ENCODE results near the gene HSF2. TPM values are rescaled to one million over a fixed set of nuclear protein-coding genes. Genes with fewer than 3 reads are reported as not detected.
A peak's percentile ranks its signal among the peaks of the same experiment; 100 is the strongest.

HSF2 gene
- total and polyA plus RNA-seq, 2 of the 13 experiments (the other 11 are each of a cell fraction or from before 2014, with no cell fraction given), result 24.8 to 26.4 TPM

- no TSS peak for BruUV-seq (replicated peaks)
- Histone ChIP-seq H3K36me3 (replicated peaks in 1 of 2; ENCODE audit: control insufficient read depth in 1 of 2, insufficient read depth in 2 of 2, low read length in 2 of 2) (no peaks in the 10 kb centered on the region; a peak in 1 of 5 replicates), H3K9me3 (ENCODE audit: low read length) (no peaks in the 10 kb centered on the region), H2AFZ (ENCODE audit: low read length) (no peak overlapping the region), H3K27ac (ENCODE audit: extremely low read length, insufficient read depth, low read length) (peak overlapping the region; percentile 88), H3K9ac (ENCODE audit: insufficient read depth, low read depth, low read length) (peak overlapping the region; percentile 96), H3K4me1 (ENCODE audit: insufficient read depth, low read length) (peaks cover 37% of the 10 kb centered on the region), H3K27me3 (ENCODE audit: control insufficient read depth in 1 of 2, insufficient read depth in 2 of 2, low read length in 2 of 2) (peaks cover 0 to 2% of the 10 kb centered on the region in 2 experiments; a peak in 1 of 5 replicates), H3K79me2 (ENCODE audit: insufficient read depth, low read length) (peaks cover 56% of the 10 kb centered on the region), H4K20me1 (ENCODE audit: insufficient read depth, low read length) (peaks cover 6% of the 10 kb centered on the region; the same call in 1 of the 2 replicates), H3K4me3 (replicated peaks in 1 of 3; ENCODE audit: insufficient read depth in 1 of 3, low read depth in 2 of 3, low read length in 3 of 3) (peak overlapping the region; percentile 65 to 100 (median 97)), H3K4me2 (ENCODE audit: low read depth, low read length) (peak overlapping the region; percentile 79)
- under 1% methylated on average over 20 of the region's 20 CpGs for WGBS (ENCODE audit: low lambda C conversion rate)
- intact Hi-C loops (cut with micrococcal nuclease; ENCODE audit: unreplicated experiment) (no loop called here), in situ Hi-C loops (cut with HindIII; ENCODE audit: extremely low pct_ligation_motif_present, low pct_unique_long_range_greater_than_20kb) (no loop called here)
- ATAC-seq (peak; percentile 57), DNase-seq (ENCODE audit: low spot score) (peak; percentile 4), FAIRE-seq (no peak)
- CTCF ChIA-PET (ENCODE audit: low intra/inter-chr PET ratio, low total read pairs), result no interaction called here
- POLR2A ChIA-PET, result interaction anchor here (1.4 to 1.5 kb wide), 3 partner anchors 12 to 389 kb away, joined by 4 to 10 read pairs (median 4); partner anchors contain the start of genes SERINC1 and SMPDL3A
- no peak for TF ChIP-seq DMAP1 (CRISPR knock-in tag; IDR thresholded peaks at IDR 0.05)
- peak; percentile 32; the same call in 1 of the 2 replicates for TF ChIP-seq ZFAT (CRISPR knock-in tag; conservative IDR thresholded peaks at IDR 0.05)
- 0 out of 2 replicates have a peak, but pooled peaks have one; percentile 14 for TF ChIP-seq ZNF563 (CRISPR knock-in tag; IDR thresholded peaks at IDR 0.05)
- TF ChIP-seq ZNF451 (CRISPR knock-in tag; IDR thresholded peaks at IDR 0.05), result no peak
- no peak for TF ChIP-seq FOXP1 (IDR thresholded peaks at IDR 0.05)
- TF ChIP-seq FOXP1 (CRISPR knock-in tag; IDR thresholded peaks at IDR 0.05), result no peak
- peak; percentile 2 for TF ChIP-seq ASH2L (IDR thresholded peaks at IDR 0.05; ENCODE audit: insufficient read length, low read depth, low read length)
- TF ChIP-seq RBM22 (optimal IDR thresholded peaks at IDR 0.05; ENCODE audit: low read length), result no peak
- no peak for TF ChIP-seq TBP (CRISPR knock-in tag; IDR thresholded peaks at IDR 0.05)
- no peak for TF ChIP-seq MED8 (CRISPR knock-in tag; IDR thresholded peaks at IDR 0.05; ENCODE audit: insufficient replicate concordance)
- TF ChIP-seq MIER2 (CRISPR knock-in tag; IDR thresholded peaks at IDR 0.05), result no peak
- no peak for TF ChIP-seq FOSL1 (CRISPR knock-in tag; IDR thresholded peaks at IDR 0.05; ENCODE audit: borderline replicate concordance)
- no peak for TF ChIP-seq ZNF615 (CRISPR knock-in tag; IDR thresholded peaks at IDR 0.05; ENCODE audit: borderline replicate concordance)
- 0 out of 2 replicates have a peak, but pooled peaks have one; percentile 59 for TF ChIP-seq ZFP82 (CRISPR knock-in tag; IDR thresholded peaks at IDR 0.05; ENCODE audit: borderline replicate concordance)
- TF ChIP-seq ZNF788 (CRISPR knock-in tag; IDR thresholded peaks at IDR 0.05; ENCODE audit: borderline replicate concordance), result no peak
- 0 out of 2 replicates have a peak, but pooled peaks have one; percentile 12 for TF ChIP-seq BATF2 (CRISPR knock-in tag; IDR thresholded peaks at IDR 0.05)
- TF ChIP-seq FLYWCH1 (CRISPR knock-in tag; IDR thresholded peaks at IDR 0.05), result 0 out of 2 replicates have a peak, but pooled peaks have one; percentile 22
- 0 out of 2 replicates have a peak, but pooled peaks have one; percentile 4 for TF ChIP-seq MED1 (CRISPR knock-in tag; IDR thresholded peaks at IDR 0.05)
- TF ChIP-seq SMAD3 (CRISPR knock-in tag; IDR thresholded peaks at IDR 0.05), result no peak
- TF ChIP-seq ZBTB44 (CRISPR knock-in tag; IDR thresholded peaks at IDR 0.05), result 0 out of 2 replicates have a peak, but pooled peaks have one; percentile 4
- TF ChIP-seq RBFOX2 (IDR thresholded peaks at IDR 0.05; ENCODE audit: low read depth, low read length), result 0 out of 2 replicates have a peak, but pooled peaks have one; percentile 3
- TF ChIP-seq SAP130 (CRISPR knock-in tag; IDR thresholded peaks at IDR 0.05; ENCODE audit: low read depth), result peak; percentile 6; the same call in 1 of the 2 replicates
- TF ChIP-seq ZBTB8A (CRISPR knock-in tag; IDR thresholded peaks at IDR 0.05; ENCODE audit: borderline replicate concordance, low read depth), result no peak
- 0 out of 2 replicates have a peak, but pooled peaks have one; percentile 11 for TF ChIP-seq ZNF816 (CRISPR knock-in tag; IDR thresholded peaks at IDR 0.05; ENCODE audit: borderline replicate concordance)
Measured at GRCh38 chr6:122400121-122400450, 634 bp downstream of the HSF2 start.
